Mucosa of gallbladder (tissue), 1 donor: ENCODE results near the gene FBN2. TPM values are rescaled to one million over a fixed set of nuclear protein-coding genes. Genes with fewer than 3 reads are reported as not detected.
"Not testable (repeated sequence)": the region's sequence is repeated elsewhere in the genome, so short reads cannot be mapped to it uniquely, and the experiment has no call there.

Experiments used
- DNase-seq: peaks from one replicate; pipeline ENCODE4 v3.0.0-alpha.2; 2020; ENCODE audit warnings: low spot score
- total RNA-seq: library from RNA; stranded (reverse); gene quantifications from one replicate; pipeline ENCODE4 v1.2.1, GENCODE V29; 2021
- donor health status: DM: no; HTN: no; CAD: no.

FBN2 gene
- total RNA-seq, 1 donor from 2014 or later, result 3.5 TPM

DNA sequence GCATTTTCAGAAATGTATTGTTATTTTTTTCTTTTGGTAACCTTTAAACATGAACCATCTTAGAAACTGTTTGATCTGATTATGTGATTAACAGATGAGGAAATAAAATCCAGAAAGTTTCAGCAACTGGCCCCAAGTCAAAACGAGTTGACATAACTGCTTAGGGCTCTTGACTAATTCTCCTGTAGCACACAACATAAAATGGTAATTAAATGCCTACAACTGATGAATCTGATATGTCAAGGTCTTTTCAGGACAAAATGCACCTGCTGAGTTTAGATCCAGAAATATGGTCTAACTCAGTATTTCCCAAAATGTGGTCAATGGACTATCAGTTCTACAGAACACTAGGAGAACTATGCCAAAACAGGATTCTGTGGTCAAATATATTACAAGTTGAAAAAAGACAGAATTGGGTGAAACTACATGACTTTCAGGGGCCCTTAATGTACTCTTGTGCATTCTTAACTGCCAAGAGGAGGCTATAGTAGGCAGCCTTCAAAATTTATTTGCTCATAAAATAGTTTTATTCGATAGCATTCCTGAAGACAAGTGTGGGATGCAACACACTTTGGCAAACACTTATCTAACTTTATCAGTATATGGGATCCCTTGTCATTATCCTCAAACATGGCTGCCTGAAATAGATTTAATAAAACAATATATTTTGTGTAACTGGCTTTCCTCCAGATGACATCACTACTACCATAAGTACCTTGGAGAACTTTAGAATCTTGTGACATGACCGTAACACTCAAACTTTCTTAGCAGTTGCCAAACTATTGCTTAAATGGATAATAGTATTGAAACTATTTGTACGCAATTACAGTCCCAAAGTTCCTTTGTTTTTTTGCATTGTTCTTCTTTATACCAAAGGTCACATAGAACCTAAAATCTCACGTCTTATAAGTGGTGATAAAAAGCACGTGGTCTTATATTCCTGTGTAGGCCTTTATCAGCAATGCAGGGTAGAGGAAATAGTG, 59.4 kb downstream of the FBN2 start:
- DNase-seq, result no peak

DNA sequence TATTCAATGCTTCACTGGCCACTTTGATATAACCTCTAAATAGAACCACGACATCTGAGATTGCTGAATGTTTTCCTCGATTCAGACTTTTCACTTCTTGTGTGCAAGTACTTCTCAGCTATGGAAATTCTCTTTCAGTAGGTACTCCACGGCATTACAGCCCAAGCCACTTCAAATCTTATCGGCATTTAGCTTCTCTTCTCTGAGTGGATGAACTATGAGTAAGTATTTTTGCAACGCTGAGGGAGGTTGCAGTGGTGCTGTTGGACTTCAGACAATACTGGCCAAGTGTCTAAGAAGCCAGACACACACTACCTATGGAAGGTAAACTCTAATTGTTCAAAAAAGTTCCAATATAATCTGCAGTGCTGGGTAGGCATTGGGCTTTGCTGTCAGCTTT, 60.1 kb downstream of the FBN2 start:
- no peak for DNase-seq

DNA sequence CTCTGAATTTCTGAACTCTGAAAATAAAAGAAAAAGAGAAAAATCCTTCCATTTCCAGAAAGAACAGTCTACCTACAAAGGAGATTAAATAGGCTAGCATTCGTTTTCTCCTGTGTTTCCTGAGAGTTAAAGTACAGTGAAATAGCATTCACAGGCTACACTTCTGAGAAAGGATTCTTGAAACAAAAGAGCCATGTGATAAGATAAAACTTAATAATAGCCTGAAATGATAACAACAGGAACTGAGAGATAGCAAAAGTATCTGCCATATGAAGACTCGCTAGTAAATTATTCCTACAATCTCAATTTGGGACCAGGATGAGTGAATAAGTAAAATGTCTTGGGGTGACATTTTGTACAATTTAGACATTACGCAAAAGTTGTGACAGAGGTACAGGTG, 62.4 kb downstream of the FBN2 start:
- DNase-seq, result no peak

DNA sequence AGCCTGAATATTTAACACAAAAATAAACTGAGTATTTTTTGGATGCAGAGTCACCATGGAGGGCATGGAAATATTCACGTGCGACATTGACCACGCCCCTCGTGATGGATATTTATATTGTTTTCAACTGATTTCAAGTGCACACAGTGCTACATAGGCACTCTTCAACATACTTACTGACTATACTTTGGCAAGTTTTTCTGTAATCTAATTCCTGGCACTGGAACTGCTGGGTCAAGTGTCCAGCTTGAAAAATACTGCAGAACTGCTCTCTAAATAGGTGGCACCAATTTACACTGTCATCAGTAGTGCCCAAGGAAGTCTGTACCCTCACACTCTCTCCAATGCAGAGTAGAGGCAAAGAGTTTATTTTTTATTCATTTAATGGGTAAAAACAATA, 65.1 kb downstream of the FBN2 start:
- DNase-seq, result no peak

DNA sequence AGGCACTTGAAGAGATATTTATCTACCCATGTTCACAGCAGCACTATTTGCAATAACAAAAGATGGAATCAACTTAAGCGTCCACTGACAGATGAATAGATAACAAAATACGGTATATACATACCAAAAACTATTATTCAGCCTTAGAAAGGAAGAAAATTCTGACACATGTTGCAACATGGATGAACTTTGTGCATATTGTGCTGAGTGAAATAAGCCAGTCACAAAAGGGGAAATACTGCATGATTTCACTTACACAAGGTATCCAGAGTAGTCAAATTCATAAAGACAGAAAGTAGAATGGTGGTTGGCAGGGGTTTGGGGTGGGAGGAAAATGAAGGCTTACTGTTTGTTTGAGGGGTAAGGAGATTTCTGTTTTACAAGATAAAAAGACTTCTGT, 66.0 kb downstream of the FBN2 start:
- no peak for DNase-seq

DNA sequence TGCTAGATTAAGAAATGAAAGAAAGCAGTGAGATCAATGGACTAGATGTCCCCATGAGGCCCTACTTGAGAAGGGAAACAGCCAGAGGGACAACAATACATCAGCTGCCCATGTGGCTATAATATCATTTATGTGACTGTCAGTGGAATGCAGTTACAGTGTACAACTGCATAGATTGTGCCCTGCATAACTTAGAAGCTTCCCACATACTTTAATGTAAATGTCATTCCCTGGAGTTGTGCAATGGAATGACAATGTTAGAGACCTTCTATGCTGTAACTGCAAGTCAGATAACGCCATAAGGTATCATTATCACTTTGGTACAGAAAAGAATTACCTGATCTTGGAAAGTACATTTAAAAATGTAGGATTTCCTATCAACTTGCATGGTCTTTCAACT, 67.4 kb downstream of the FBN2 start:
- no peak for DNase-seq

DNA sequence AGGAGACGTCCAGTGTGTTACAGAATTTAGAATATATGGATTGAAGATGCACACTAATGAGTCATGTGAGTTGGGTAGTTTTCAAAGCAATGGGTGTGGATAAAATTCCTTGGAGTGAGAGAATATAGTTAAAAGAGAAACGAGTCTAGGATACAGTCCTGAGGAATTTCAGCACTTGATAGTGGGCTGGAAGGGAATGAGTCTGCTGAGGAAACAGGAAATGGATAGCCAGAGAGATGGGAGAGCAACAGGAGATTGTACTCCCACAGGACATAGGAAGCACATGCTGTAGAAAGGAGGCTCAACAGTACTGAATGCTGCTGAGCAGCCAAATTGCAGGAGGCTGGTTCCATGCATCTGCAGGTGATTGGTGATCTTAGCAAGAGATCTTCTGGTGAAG, 68.1 kb downstream of the FBN2 start:
- DNase-seq, result no peak

DNA sequence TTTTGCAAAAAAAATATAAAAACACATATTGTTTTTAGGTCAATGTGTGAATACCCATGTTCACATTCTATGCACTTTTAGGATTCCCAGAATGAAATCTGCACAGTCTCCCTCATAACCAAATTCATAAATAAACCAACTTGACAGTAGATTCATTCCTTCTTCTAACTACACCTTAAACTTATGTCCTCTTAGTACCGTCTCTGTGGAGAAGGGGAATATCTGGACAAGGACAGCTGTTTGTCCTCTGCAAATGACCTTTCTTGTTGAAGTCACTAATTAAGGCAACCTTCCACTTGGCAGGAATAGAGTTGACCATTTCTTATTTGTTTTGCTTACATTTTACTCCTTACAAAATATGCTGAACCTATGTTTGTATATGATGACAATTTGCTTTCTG, 71.1 kb downstream of the FBN2 start:
- DNase-seq, result no peak

DNA sequence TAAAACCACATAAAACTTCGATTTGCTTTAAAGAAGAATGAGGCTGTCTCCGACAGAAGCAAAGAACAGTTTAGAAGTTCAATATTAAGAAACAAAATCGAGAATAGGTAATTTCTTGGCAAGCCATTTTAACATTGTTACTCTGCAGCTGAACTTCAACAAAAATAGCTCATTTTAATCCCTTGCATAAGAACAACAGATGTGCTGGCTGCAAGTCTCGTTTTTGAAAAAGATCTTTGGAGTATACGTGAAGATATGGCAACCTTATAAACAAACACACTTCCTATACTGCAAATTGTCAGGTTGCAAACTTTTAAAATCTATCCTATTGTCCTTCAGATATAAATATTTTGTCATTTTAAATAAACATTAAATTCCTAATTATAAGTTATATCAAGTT, 71.5 kb downstream of the FBN2 start:
- no peak for DNase-seq

DNA sequence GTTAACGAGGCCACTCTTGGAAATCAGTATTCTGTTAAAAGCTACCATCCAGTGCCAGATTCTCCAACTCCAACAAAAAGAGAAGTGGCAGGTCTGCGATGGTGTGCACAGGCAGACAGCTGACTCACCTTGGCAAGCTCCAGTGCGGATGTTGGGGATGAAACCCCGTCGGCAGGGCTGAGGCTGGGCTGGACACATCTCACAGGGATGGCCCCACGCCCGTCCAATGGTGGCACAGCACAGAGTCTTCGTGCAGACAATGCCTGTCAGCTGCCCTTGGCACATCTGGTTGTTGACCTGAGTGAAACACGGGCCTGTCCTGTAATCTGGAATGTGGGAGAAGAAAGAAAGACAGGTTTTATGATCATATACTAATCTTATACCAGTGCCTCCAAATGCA, 73.4 kb downstream of the FBN2 start:
- no peak for DNase-seq

DNA sequence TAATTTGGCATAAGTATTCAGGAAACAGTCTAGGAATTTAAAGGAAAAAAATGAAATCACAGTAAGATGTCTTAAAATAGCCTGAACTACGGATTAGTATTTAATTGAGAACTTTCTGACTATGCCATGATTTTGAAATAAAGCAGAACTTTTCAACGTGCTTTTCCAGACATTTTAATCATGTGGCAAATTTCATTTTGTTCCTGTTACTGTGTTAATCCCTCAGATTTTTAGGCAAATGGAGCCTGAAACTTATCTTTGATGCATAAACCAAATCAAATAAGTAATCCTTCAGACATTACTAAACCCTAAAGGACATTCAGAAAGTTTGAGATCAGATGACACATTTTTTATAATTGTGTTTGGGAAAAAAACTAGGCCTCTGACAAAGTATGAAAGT, 75.7 kb downstream of the FBN2 start:
- no peak for DNase-seq

DNA sequence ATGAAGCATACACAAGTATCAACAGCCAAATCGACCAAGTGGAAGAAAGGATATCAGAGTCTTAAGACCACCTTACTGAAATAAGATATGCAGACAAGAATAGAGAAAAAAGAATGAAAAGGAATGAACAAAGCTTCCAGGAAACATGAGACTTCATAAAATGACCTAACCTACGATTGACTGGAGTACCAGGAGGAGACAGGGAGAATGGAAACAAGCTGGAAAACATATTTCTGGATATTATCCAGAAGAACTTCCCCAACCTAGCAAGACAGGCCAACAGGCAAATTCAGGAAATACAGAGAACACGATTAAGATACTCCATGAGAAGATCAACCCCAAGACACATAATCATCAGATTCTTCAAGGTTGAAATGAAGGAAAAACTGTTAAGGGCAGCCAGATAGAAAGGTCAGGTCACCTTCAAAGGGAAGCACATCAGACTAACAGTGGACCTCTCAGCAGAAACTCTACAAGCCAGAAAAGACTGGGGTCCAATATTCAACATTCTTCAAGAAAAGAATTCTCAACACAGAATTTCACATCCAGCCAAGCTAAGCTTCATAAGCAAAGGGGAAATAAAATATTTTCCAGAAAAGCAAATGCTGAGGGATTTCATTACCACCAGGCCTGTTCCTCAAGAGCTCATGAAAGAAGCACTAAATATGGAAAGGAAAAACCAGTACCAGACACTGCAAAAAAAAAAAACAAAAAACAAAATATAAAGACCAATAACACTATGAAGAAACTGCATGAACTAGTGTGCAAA, 80.7 kb downstream of the FBN2 start:
- DNase-seq, result not testable (repeated sequence)

DNA sequence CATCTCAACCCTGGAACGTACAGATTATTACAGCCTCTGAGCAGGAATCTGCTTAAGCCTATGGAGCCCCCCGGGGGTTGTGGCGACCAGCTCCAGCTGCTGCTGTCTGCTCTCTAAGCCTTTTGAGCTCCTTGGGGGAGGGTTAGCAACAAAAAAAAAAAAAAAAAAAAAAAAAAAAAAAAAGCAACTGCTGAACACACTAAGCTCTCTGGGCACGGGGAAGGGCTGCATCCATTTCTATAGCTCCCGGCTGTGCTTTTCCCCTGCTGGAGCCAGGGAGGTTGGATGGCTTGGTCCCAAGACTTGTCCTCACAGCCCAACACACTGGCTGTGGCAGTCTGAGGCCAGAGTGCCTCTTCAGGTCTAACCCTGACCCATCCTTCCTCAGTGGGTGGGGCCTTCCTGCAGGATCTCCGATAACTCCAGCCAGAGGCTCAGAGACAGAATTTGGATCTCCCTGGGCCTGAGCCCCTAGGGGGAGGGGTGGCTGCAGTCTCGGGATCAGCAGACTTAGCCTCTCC, 82.1 kb downstream of the FBN2 start:
- DNase-seq, result no peak

DNA sequence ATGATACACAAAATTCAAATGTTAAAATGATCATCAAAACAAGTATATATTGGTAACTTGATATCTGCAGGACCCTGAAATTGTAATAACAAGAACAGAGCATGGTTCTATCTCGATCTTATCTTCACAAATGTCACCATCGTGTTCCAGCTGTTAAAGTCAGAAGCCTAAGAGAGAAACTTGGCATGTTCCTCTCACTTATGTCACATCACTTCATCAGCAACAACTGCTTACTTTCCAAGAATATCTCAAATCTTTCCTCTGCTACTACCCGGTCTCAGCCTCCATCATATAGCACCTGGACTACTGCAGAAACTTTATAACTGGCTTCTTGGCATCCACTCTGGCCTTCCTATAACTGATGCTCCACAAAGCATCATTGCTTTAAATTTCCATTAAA, 84.9 kb downstream of the FBN2 start:
- DNase-seq, result no peak

DNA sequence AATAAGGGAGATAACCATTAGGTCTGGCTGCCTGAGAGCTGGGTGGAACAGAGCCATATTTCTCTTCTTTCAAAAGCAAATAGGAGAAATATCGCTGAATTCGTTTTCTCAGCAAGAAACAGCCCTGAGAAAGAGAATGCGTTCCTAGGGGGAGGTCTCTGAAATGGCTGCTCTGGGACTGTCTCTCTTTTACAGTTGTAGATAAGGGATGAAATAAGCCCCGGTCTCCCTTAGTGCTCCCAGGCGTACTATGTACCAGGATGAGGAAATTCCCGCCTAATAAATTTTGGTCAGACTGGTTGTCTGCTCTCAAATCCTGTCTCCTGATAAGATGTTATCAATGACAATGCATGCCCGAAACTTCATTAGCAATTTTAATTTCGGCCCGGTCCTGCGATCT, 90.8 kb downstream of the FBN2 start:
- not testable (repeated sequence) for DNase-seq

DNA sequence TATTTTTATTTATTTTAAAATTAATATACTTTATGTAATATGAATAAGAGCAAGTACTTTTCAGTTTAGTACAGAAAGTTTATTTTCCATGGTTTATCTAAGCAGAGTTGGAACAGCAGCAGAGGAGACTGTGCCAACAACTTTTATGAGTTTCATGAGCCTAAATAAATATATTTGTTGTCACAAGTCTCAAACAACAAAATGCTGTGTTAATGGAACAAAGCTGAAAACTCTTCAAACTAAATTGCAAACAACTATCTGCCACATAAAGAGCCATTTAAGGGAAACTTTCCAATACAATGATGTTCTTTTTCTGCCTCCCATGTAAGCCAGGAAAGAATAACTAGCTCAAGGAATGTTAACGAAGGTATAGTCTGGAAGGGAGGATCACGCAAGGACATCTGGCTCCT, 96.1 kb downstream of the FBN2 start:
- DNase-seq, result no peak

DNA sequence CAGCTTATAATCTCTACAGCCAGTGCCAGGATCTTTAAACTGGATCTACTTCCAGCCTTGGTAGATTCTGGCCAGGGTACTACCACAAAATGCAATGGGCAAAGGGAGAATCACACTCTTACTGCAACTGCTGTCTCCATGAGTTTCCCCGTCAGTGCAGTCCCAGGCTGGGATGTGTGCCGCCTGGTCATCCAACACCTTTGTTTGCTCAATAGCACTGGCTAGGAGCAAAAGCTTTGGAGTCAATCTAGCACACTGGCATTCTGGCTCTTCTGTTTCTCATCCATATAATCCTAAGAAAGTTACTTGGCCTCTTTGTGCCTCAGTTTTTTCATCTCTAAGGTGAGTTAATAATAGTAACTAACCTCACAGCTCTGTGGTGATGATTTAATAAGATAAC, 96.9 kb downstream of the FBN2 start:
- no peak for DNase-seq

DNA sequence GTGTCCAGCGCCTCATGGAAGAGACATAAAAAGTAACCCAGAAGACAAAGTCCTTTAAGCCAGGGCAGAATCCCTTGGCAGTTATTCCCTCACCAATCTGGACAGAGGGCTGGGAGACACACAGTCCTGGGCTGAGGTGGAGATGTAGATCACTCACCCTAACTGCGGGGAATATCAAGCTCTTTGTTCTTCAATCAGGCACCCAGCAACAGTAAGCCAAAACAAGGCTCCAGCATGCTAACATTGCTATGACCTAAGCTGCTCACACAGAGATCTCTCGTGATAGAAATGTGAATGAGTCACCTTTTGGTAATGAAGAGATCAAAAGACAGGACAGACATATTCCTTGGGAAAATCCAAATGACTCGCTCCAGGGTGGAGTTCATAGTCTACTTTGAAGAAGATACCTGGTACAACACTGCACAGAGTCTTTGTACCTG, 101.3 kb downstream of the FBN2 start:
- no peak for DNase-seq

DNA sequence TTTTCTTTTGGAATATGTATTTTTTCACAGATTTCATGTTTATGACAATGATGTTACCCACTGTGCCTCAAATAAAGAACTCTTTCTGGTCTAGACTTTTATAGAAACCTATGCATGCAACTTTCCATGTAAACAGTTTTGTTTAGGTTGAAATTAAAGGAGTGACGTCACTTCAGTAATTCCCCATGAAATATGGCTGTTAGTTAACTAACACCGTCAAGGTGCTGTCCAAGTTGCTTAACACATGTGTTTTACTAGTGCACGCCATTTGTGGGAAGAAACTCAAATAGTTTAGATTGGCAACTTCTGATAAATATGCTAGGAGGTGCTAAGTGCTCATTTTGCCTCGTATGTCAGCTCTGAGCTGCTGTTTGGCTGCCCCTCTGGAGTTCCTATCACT, 102.2 kb downstream of the FBN2 start:
- no peak for DNase-seq

DNA sequence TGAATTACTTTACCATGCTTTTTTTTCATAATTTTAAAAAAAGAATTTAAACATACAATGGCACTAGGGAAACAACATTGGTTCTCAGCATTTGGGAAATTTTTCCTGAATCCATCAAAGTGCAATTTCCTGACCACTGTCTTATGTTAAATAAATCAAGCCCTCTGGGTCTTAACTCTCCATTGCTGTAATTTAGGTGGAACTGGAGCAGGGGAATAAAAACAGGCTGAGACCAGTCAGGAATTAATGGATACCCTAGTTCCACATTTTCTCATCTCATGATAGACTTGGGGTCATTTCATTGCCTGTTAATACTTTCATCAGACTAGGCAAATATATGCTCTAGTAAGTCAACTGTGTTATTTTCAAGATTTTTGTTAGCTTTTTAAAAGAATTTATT, 103.1 kb downstream of the FBN2 start:
- no peak for DNase-seq

DNA sequence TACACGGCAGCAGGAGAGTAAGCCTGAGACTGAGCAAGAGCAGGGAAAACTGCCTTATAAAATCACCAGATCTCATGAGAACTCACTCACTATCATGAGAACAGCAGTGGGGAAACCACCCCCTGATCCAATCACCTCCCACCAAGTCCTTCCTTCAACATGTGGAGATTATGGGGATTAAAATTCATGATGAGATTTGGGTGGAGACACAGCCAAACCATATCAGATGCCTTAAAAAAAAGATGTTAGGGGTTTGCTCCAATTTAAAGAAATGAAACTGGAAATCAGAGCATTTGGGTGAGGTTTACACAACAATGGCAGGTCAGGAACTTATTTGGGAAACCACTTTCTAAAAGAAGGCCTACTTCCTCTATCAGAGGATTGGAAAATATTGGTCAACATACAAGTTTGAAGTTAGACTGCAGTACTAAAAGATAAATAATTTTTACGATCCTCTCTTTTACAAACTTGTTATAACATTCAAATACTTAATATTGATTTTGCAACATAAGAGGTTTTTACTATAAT, 105.1 kb downstream of the FBN2 start:
- DNase-seq, result no peak

DNA sequence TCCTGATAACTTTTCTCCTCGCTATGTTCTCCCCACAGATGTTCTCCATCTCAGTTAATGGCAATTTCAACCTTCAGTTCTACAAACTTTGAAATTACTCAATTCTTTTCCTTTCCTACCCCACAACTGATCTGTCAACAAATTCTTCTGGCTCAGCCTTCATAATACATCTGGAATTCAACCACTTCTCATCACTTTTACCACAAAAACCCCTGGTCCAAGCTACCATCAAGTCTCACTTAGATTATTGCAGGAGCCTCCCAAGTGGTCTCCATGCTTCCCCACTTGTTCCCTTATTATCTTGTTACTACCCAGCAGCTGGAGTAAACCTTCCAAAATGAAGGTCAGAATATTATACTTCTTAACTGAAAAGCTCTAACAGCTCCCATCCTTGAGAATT, 110.1 kb downstream of the FBN2 start:
- no peak for DNase-seq
